IMR-90 (cell line): ENCODE measurements around the gene RPL35. TPM values are rescaled to one million over a fixed set of nuclear protein-coding genes. Genes with fewer than 3 reads are reported as not detected.

ENCODE experiments used
- ATAC-seq: fragments of 200-7000 bp; cut with Tn5 transposase; 2 replicates; pipeline ENCODE4 v1.9.1; 2020; ENCODE audit warnings: low read depth, mild to moderate bottlenecking, moderate library complexity
- BruUV-seq: library from RNA; stranded (reverse); fragments of 400-500 nt; replicated peaks from 2 replicates; lab custom pipeline; 2021; lab: Mats Ljungman, UMichigan
- CTCF ChIA-PET: fragments of 300-600 bp; formaldehyde crosslinking; extraction: SDS; loops from one replicate; lab custom pipeline; 2021; ENCODE audit warnings: antibody characterized with exemption; lab: Yijun Ruan, JAX
- POLR2A ChIA-PET: fragments of 300-600 bp; sonication (Branson Sonifier 250); formaldehyde crosslinking; loops from one replicate; lab custom pipeline; 2022; ENCODE audit warnings: antibody characterized with exemption; ENCODE audit not compliant: unreplicated experiment; lab: Charles Lee
- DNase-seq: peaks from one replicate; pipeline ENCODE4 v3.0.0; 2013
- H2AFZ ChIP-seq: replicated peaks from 2 replicates; pipeline ENCODE3; 2013; ENCODE audit warnings: low read length, mild to moderate bottlenecking; ENCODE audit not compliant: poor library complexity
- H2AK5ac ChIP-seq: 2 replicates; pipeline ENCODE4 v1.6.1; 2013; ENCODE audit warnings: low read depth, low read length, inconsistent platforms
- H2AK9ac ChIP-seq: replicated peaks from 2 replicates; pipeline ENCODE3; 2013; ENCODE audit warnings: mild to moderate bottlenecking, low read depth, low read length, moderate library complexity; ENCODE audit not compliant: poor library complexity
- H2BK120ac ChIP-seq: 2 replicates; pipeline ENCODE4 v1.6.1; 2013; ENCODE audit warnings: low read depth, low read length, inconsistent platforms
- H2BK15ac ChIP-seq: 3 replicates; pipeline ENCODE4 v1.6.1; 2013; ENCODE audit warnings: low read depth, low read length, inconsistent platforms
- H2BK20ac ChIP-seq: 2 replicates; pipeline ENCODE4 v1.6.1; 2013; ENCODE audit warnings: low read depth, mild to moderate bottlenecking, inconsistent platforms, low read length, moderate library complexity
- H2BK5ac ChIP-seq: 2 replicates; pipeline ENCODE4 v1.6.1; 2013; ENCODE audit warnings: mild to moderate bottlenecking, low read depth, low read length, inconsistent platforms; ENCODE audit not compliant: poor library complexity, severe bottlenecking
- H3K14ac ChIP-seq: replicated peaks from 2 replicates; pipeline ENCODE4 v1.6.1; 2013; ENCODE audit warnings: low read depth, low read length, inconsistent platforms
- H3K18ac ChIP-seq: 2 replicates; pipeline ENCODE4 v1.6.1; 2013; ENCODE audit warnings: low read depth, low read length, control low read depth
- H3K23ac ChIP-seq: 2 replicates; pipeline ENCODE4 v1.6.1; 2013; ENCODE audit warnings: low read depth, low read length, inconsistent platforms
- H3K27ac ChIP-seq: 2 replicates; pipeline ENCODE4 v1.5.1; 2013; ENCODE audit warnings: mild to moderate bottlenecking, control low read depth, low read length; ENCODE audit not compliant: insufficient read depth
- H3K27me3 ChIP-seq: 2 replicates; pipeline ENCODE4 v1.6.1; 2013; ENCODE audit warnings: low read length; ENCODE audit not compliant: control insufficient read depth, insufficient read depth
- H3K36me3 ChIP-seq: 2 replicates; pipeline ENCODE4 v1.6.1; 2013; ENCODE audit warnings: low read length, mixed read lengths; ENCODE audit not compliant: control insufficient read depth, insufficient read depth
- H3K4ac ChIP-seq: 2 replicates; pipeline ENCODE4 v1.6.1; 2013; ENCODE audit warnings: low read depth, low read length, inconsistent platforms
- H3K4me1 ChIP-seq: 2 replicates; pipeline ENCODE4 v1.6.1; 2013; ENCODE audit warnings: low read length, mixed read lengths; ENCODE audit not compliant: control insufficient read depth, insufficient read depth
- H3K4me2 ChIP-seq: 2 replicates; pipeline ENCODE4 v1.6.1; 2013; ENCODE audit warnings: low read depth, mild to moderate bottlenecking, control low read depth, low read length, moderate library complexity
- H3K4me3 ChIP-seq: 2 replicates; pipeline ENCODE4 v1.5.1; 2013; ENCODE audit warnings: low read depth, mild to moderate bottlenecking, control low read depth, low read length, moderate library complexity; ENCODE audit not compliant: insufficient read depth
- H3K56ac ChIP-seq: 2 replicates; pipeline ENCODE4 v1.6.1; 2013; ENCODE audit warnings: low read length, inconsistent platforms; ENCODE audit not compliant: insufficient read depth; ENCODE audit errors: extremely low read depth
- H3K79me1 ChIP-seq, 2 experiments: 2 replicates each; pipeline ENCODE4 v1.6.1; 2013; ENCODE audit warnings: low read length in 2 of 2, inconsistent platforms in 1 of 2, low read depth in 1 of 2
- H3K9ac ChIP-seq: 2 replicates; pipeline ENCODE4 v1.6.1; 2013; ENCODE audit warnings: low read depth, low read length, control low read depth
- H3K9me1 ChIP-seq: 2 replicates; pipeline ENCODE4 v1.6.1; 2013; ENCODE audit warnings: low read length, inconsistent platforms; ENCODE audit not compliant: insufficient read depth
- H3K9me3 ChIP-seq: 2 replicates; pipeline ENCODE4 v1.6.1; 2013; ENCODE audit warnings: low read length; ENCODE audit not compliant: control insufficient read depth, insufficient read depth
- H4K20me1 ChIP-seq: 2 replicates; pipeline ENCODE4 v1.6.1; 2013; ENCODE audit warnings: low read length, inconsistent platforms; ENCODE audit not compliant: insufficient read depth
- H4K5ac ChIP-seq: 2 replicates; pipeline ENCODE4 v1.6.1; 2013; ENCODE audit warnings: mild to moderate bottlenecking, low read depth, low read length, control low read depth
- H4K8ac ChIP-seq, 2 experiments: 2 replicates each; pipeline ENCODE4 v1.6.1; 2013; ENCODE audit warnings: low read depth in 2 of 2, low read length in 2 of 2, control low read depth in 1 of 2, inconsistent platforms in 1 of 2
- H4K91ac ChIP-seq: 2 replicates; pipeline ENCODE4 v1.6.1; 2013; ENCODE audit warnings: low read depth, low read length, inconsistent platforms; ENCODE audit not compliant: insufficient read depth
- BHLHE40 ChIP-seq: fragments of 150-350 bp; IDR thresholded peaks from 2 replicates; pipeline ENCODE4 v1.6.1; 2016; ENCODE audit warnings: mild to moderate bottlenecking, low read depth, low read length
- CEBPB ChIP-seq: IDR thresholded peaks from 2 replicates; pipeline ENCODE4 v1.6.1; 2012; ENCODE audit warnings: low read depth, low read length, improper control_type of control experiment
- CHD1 ChIP-seq: IDR thresholded peaks from 2 replicates; pipeline ENCODE4 v1.6.1; 2012; ENCODE audit warnings: low read depth, low read length, improper control_type of control experiment
- FOS ChIP-seq: fragments of 150-350 bp; IDR thresholded peaks from 2 replicates; pipeline ENCODE4 v1.6.1; 2016; ENCODE audit warnings: low read depth, low read length
- MAFK ChIP-seq: IDR thresholded peaks from 2 replicates; pipeline ENCODE4 v1.6.1; 2012; ENCODE audit warnings: low read depth, low read length, improper control_type of control experiment
- MAZ ChIP-seq: IDR thresholded peaks from 2 replicates; pipeline ENCODE4 v1.6.1; 2012; ENCODE audit warnings: low read depth, mild to moderate bottlenecking, low read length, improper control_type of control experiment, moderate library complexity, borderline replicate concordance
- MXI1 ChIP-seq: IDR thresholded peaks from 2 replicates; pipeline ENCODE4 v1.6.1; 2012; ENCODE audit warnings: low read depth, mild to moderate bottlenecking, low read length, moderate library complexity, borderline replicate concordance
- NFE2L2 ChIP-seq: fragments of 150-350 bp; IDR thresholded peaks from 2 replicates; pipeline ENCODE4 v1.6.1; 2016; ENCODE audit warnings: low read depth, mild to moderate bottlenecking, low read length
- POLR2A ChIP-seq: IDR thresholded peaks from 2 replicates; pipeline ENCODE4 v1.6.1; 2012; ENCODE audit warnings: mild to moderate bottlenecking, low read depth, low read length
- RAD21 ChIP-seq: IDR thresholded peaks from 2 replicates; pipeline ENCODE4 v1.6.1; 2012; ENCODE audit warnings: low read length, improper control_type of control experiment
- RCOR1 ChIP-seq: IDR thresholded peaks from 2 replicates; pipeline ENCODE4 v1.6.1; 2012; ENCODE audit warnings: mild to moderate bottlenecking, low read length, improper control_type of control experiment; ENCODE audit not compliant: insufficient replicate concordance
- RFX5 ChIP-seq: IDR thresholded peaks from 2 replicates; pipeline ENCODE4 v1.8.0; 2012; ENCODE audit warnings: low read depth, mild to moderate bottlenecking, low read length, moderate library complexity
- SMC3 ChIP-seq: fragments of 150-350 bp; IDR thresholded peaks from 2 replicates; pipeline ENCODE4 v1.6.1; 2016; ENCODE audit warnings: low read depth, mild to moderate bottlenecking, antibody characterized with exemption, low read length, moderate library complexity
- WGBS, 2 experiments: methylation state at CpG; one replicate each; pipeline versions ENCODE4 v1.1.5 to v1.1.7; 2013; ENCODE audit warnings: missing lambda C conversion rate in 2 of 2; ENCODE audit not compliant: insufficient read length in 1 of 2; ENCODE audit errors: extremely low coverage in 2 of 2; 5-methylcytosine and 5-hydroxymethylcytosine counted together
- dilution Hi-C: fragments of 300-500 bp; cut with HindIII; formaldehyde crosslinking; loops from one replicate; pipeline ENCODE4 v1.14.3; 2018; ENCODE audit warnings: low sequenced_read_pairs; ENCODE audit not compliant: unreplicated experiment
- in situ Hi-C: fragments of 300-500 bp; cut with MboI; formaldehyde crosslinking; loops from 3 replicates; pipeline ENCODE4 v1.14.3; 2019; ENCODE audit warnings: low sequenced_read_pairs, inconsistent platforms, mixed read lengths
- intact Hi-C: fragments of 100-400 bp; cut with micrococcal nuclease; formaldehyde crosslinking; loops from 2 replicates; pipeline ENCODE4 v1.10.0; 2022
- polyA plus RNA-seq, 3 experiments: library from polyadenylated mRNA; depleted of rRNA; stranded (reverse); fragments of >200 nt; gene quantifications; 2 replicates each; pipeline ENCODE4 v1.2.3, GENCODE V29; 2012; ENCODE audit warnings: low replicate concordance in 1 of 3
- total RNA-seq: library from RNA; depleted of rRNA; stranded (reverse); fragments of >200 nt; gene quantifications from 2 replicates; pipeline ENCODE4 v1.2.3, GENCODE V29; 2012
- TF ChIP-seq, protein P1 (sequence below): fragments of 150-350 bp; IDR thresholded peaks from 2 replicates; pipeline ENCODE4 v1.6.1; 2017; ENCODE audit warnings: mild to moderate bottlenecking, antibody characterized with exemption, low read length, low read depth
- TF ChIP-seq, protein P2 (sequence below): fragments of 150-350 bp; IDR thresholded peaks from 2 replicates; pipeline ENCODE4 v1.6.1; 2016; ENCODE audit warnings: low read depth, mild to moderate bottlenecking, low read length, moderate library complexity, borderline replicate concordance
- TF ChIP-seq, protein P3 (sequence below): conservative IDR thresholded peaks from 2 replicates; pipeline ENCODE4 v1.5.1; 2012; ENCODE audit warnings: mild to moderate bottlenecking, low read depth, low read length, improper control_type of control experiment

Gene RPL35
- total and polyA plus RNA-seq, 2 of the 4 experiments (the other 2 are of a cell fraction) = 881 to 1,650 TPM

DNA sequence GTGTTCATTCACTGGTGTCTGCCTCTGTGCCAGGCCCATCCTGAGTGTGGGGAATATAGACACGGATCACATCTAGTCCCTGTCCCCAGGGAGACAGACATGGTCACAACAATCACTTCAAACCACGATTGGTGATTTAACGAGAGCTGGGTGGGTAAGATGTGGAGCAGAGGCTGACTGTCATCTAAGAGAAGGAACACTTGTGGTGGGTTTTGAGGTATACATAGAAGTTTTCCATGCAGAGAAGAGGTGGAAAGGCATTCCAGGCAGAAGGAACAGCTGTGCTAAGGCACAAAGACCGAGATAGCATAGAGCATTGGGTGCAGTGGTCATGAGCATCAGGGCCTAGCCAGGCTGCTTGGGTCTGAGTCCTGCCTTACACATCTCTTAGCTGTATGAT is 31.2 kb downstream of the RPL35 start:
- H2BK120ac ChIP-seq = no peak overlapping the region
- no peak overlapping the region for H3K9ac ChIP-seq
- TF ChIP-seq, protein P1, sequence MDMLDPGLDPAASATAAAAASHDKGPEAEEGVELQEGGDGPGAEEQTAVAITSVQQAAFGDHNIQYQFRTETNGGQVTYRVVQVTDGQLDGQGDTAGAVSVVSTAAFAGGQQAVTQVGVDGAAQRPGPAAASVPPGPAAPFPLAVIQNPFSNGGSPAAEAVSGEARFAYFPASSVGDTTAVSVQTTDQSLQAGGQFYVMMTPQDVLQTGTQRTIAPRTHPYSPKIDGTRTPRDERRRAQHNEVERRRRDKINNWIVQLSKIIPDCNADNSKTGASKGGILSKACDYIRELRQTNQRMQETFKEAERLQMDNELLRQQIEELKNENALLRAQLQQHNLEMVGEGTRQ = no peak
- TF ChIP-seq RCOR1 = no peak
- TF ChIP-seq NFE2L2 = no peak
- TF ChIP-seq RFX5 = no peak
- no peak for TF ChIP-seq BHLHE40
- no peak for TF ChIP-seq CHD1
- TF ChIP-seq MAFK = no peak
- TF ChIP-seq, protein P2, sequence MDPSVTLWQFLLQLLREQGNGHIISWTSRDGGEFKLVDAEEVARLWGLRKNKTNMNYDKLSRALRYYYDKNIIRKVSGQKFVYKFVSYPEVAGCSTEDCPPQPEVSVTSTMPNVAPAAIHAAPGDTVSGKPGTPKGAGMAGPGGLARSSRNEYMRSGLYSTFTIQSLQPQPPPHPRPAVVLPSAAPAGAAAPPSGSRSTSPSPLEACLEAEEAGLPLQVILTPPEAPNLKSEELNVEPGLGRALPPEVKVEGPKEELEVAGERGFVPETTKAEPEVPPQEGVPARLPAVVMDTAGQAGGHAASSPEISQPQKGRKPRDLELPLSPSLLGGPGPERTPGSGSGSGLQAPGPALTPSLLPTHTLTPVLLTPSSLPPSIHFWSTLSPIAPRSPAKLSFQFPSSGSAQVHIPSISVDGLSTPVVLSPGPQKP = no peak
- TF ChIP-seq POLR2A = no peak
- no peak for TF ChIP-seq SMC3
- TF ChIP-seq CEBPB = no peak
- no peak for TF ChIP-seq MXI1
- TF ChIP-seq MAZ = no peak
- no peak for TF ChIP-seq FOS
- TF ChIP-seq RAD21 = no peak
- TF ChIP-seq, protein P3, sequence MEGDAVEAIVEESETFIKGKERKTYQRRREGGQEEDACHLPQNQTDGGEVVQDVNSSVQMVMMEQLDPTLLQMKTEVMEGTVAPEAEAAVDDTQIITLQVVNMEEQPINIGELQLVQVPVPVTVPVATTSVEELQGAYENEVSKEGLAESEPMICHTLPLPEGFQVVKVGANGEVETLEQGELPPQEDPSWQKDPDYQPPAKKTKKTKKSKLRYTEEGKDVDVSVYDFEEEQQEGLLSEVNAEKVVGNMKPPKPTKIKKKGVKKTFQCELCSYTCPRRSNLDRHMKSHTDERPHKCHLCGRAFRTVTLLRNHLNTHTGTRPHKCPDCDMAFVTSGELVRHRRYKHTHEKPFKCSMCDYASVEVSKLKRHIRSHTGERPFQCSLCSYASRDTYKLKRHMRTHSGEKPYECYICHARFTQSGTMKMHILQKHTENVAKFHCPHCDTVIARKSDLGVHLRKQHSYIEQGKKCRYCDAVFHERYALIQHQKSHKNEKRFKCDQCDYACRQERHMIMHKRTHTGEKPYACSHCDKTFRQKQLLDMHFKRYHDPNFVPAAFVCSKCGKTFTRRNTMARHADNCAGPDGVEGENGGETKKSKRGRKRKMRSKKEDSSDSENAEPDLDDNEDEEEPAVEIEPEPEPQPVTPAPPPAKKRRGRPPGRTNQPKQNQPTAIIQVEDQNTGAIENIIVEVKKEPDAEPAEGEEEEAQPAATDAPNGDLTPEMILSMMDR = no peak
- H3K4me1 ChIP-seq = peaks cover 24% of the 10 kb centered on the region
- H4K5ac ChIP-seq = no peak overlapping the region
- H3K4ac ChIP-seq = peak overlapping the region; percentile 20; the same call in 1 of the 2 replicates
- H3K4me3 ChIP-seq = no peak overlapping the region
- no peak overlapping the region for H3K23ac ChIP-seq
- H4K8ac ChIP-seq = no peak overlapping the region
- H3K27me3 ChIP-seq = no peaks in the 10 kb centered on the region
- peak overlapping the region; percentile 23; the same call in 1 of the 2 replicates for H2AK5ac ChIP-seq
- H3K9me1 ChIP-seq = peaks cover 4% of the 10 kb centered on the region; the same call in 1 of the 2 replicates
- H2BK5ac ChIP-seq = no peak overlapping the region
- no peaks in the 10 kb centered on the region for H3K79me1 ChIP-seq
- H2BK20ac ChIP-seq = 0 out of 2 replicates have a peak overlapping the region, but pooled peaks have one; percentile 52
- H3K14ac ChIP-seq = no peak overlapping the region
- H3K4me2 ChIP-seq = no peak overlapping the region
- H4K91ac ChIP-seq = no peak overlapping the region
- no peaks in the 10 kb centered on the region; the same call in 1 of the 2 replicates for H4K20me1 ChIP-seq
- H3K56ac ChIP-seq = no peak overlapping the region
- 0 out of 2 replicates have a peak, but pooled peaks cover 2% of the 10 kb centered on the region for H3K9me3 ChIP-seq
- CTCF ChIA-PET = no interaction called here
- dilution Hi-C loops (no loop called here), in situ Hi-C loops (no loop called here), intact Hi-C loops (no loop called here)
- WGBS, 2 experiments = 80% methylated on average over 1 of the region's 4 CpGs; no CpG with 5 or more reads in 1 of the 2 experiments
- no peak overlapping the region for H2AFZ ChIP-seq
- DNase-seq = no peak
- no peak for ATAC-seq
- H3K27ac ChIP-seq = no peak overlapping the region
- BruUV-seq = no TSS peak
- peak overlapping the region; percentile 3; the same call in 1 of the 3 replicates for H2BK15ac ChIP-seq
- peak overlapping the region; percentile 2 for H2AK9ac ChIP-seq
- POLR2A ChIA-PET = no interaction called here
- H3K36me3 ChIP-seq = no peaks in the 10 kb centered on the region
- no peak overlapping the region for H3K18ac ChIP-seq
